HUDEP-2 (cell line): Measurements from ENCODE around the gene NIT1.

Experiments used
- DNase-seq, 76 experiments: peaks; one replicate each; lab custom pipeline; 2025; ENCODE audit not compliant: unreplicated experiment in 76 of 76; lab: John Stamatoyannopoulos, UW

The NIT1 gene

GRCh38 chr1:161140755-161141400 is 23.0 kb downstream of the NIT1 start:
- no peak for DNase-seq

GRCh38 chr1:161145832-161146231 is 27.9 kb downstream of the NIT1 start:
- no peak for DNase-seq

GRCh38 chr1:161153176-161153575 is 35.3 kb downstream of the NIT1 start:
- DNase-seq: no peak

- DNase-seq: peak in 74 of 76 experiments; percentile 13 to 82 (median 68)
These were observed 35.9 kb downstream of the NIT1 start, which contains the start of gene UFC1 for GRCh38 chr1:161153682-161154337. TSS of gene UFC1 (plus strand) at chr1:161153978. CDS start at chr1:161153998, 20 bp downstream.

GRCh38 chr1:161157867-161158266 is 40.0 kb downstream of the NIT1 start:
- no peak for DNase-seq

GRCh38 chr1:161158316-161159010 is 40.6 kb downstream of the NIT1 start:
- peak in 9 of 76 experiments; percentile 11 to 40 (median 28) for DNase-seq

- DNase-seq: peak in 75 of 76 experiments; percentile 17 to 90 (median 80)
These were observed 41.4 kb downstream of the NIT1 start, which contains the start of gene USP21 for GRCh38 chr1:161159087-161159912. TSS of gene USP21 (plus strand) at chr1:161159500. CDS start at chr1:161160641, 1,141 bp downstream.

GRCh38 chr1:161159913-161160243 is 42.0 kb downstream of the NIT1 start:
- no peak for DNase-seq

- no peak for DNase-seq
These were observed 42.8 kb downstream of the NIT1 start for GRCh38 chr1:161160671-161161145.

- DNase-seq: no peak
These were observed 43.7 kb downstream of the NIT1 start for GRCh38 chr1:161161652-161162051.

GRCh38 chr1:161162052-161162451 is 44.1 kb downstream of the NIT1 start:
- no peak for DNase-seq

GRCh38 chr1:161162806-161163205 is 44.9 kb downstream of the NIT1 start:
- DNase-seq: no peak

GRCh38 chr1:161163793-161164192 is 45.9 kb downstream of the NIT1 start:
- no peak for DNase-seq

GRCh38 chr1:161164901-161165610 is 47.2 kb downstream of the NIT1 start:
- no peak for DNase-seq

GRCh38 chr1:161165742-161166668 is 48.1 kb downstream of the NIT1 start, which contains the start of gene PPOX:
TSS of gene PPOX (plus strand) at chr1:161166426. CDS start at chr1:161166848, 422 bp downstream.
- DNase-seq: peak; percentile 41 to 100 (median 99)

GRCh38 chr1:161166669-161167548 is 49.0 kb downstream of the NIT1 start:
- DNase-seq: peak in 35 of 76 experiments; percentile 11 to 92 (median 46)

- no peak for DNase-seq
These were observed 51.0 kb downstream of the NIT1 start for GRCh38 chr1:161168906-161169305.
